Activated T-cell treated with anti-CD3 and anti-CD28 coated beads, Interleukin-2, amount 50 U/mL, for 24 hours (primary cell): ENCODE measurements around the gene MED13L.
"Not testable (repeated sequence)": the region's sequence is repeated elsewhere in the genome, so short reads cannot be mapped to it uniquely, and the experiment has no call there.

Source experiments
- DNase-seq: peaks from one replicate; pipeline ENCODE4 v3.0.0-alpha.2; 2020
- H3K27ac Mint-ChIP-seq: 2 replicates; pipeline ENCODE4 v1.8.0; 2020; ENCODE audit warnings: mild to moderate bottlenecking, mixed read lengths
- H3K27me3 Mint-ChIP-seq: 2 replicates; pipeline ENCODE4 v1.8.0; 2020; ENCODE audit warnings: mixed read lengths
- H3K36me3 Mint-ChIP-seq: 2 replicates; pipeline ENCODE4 v1.8.0; 2020; ENCODE audit warnings: low read depth, mixed read lengths
- H3K4me1 Mint-ChIP-seq: 2 replicates; pipeline ENCODE4 v1.8.0; 2020; ENCODE audit warnings: low read depth, mixed read lengths
- H3K4me3 Mint-ChIP-seq: 2 replicates; pipeline ENCODE4 v1.8.0; 2020; ENCODE audit warnings: mild to moderate bottlenecking, moderate library complexity, mixed read lengths
- H3K9me3 Mint-ChIP-seq: 2 replicates; pipeline ENCODE4 v1.8.0; 2020; ENCODE audit warnings: mixed read lengths

The MED13L gene

GRCh38 chr12:116297224-116297834, 19.8 kb upstream of the MED13L start:
- H3K9me3 Mint-ChIP-seq: no peaks in the 10 kb centered on the region
- no peaks in the 10 kb centered on the region for H3K4me1 Mint-ChIP-seq
- no peak overlapping the region for H3K27ac Mint-ChIP-seq
- no peak for DNase-seq
- H3K4me3 Mint-ChIP-seq: no peak overlapping the region
- H3K27me3 Mint-ChIP-seq: peaks cover 3% of the 10 kb centered on the region
- no peaks in the 10 kb centered on the region for H3K36me3 Mint-ChIP-seq

DNA sequence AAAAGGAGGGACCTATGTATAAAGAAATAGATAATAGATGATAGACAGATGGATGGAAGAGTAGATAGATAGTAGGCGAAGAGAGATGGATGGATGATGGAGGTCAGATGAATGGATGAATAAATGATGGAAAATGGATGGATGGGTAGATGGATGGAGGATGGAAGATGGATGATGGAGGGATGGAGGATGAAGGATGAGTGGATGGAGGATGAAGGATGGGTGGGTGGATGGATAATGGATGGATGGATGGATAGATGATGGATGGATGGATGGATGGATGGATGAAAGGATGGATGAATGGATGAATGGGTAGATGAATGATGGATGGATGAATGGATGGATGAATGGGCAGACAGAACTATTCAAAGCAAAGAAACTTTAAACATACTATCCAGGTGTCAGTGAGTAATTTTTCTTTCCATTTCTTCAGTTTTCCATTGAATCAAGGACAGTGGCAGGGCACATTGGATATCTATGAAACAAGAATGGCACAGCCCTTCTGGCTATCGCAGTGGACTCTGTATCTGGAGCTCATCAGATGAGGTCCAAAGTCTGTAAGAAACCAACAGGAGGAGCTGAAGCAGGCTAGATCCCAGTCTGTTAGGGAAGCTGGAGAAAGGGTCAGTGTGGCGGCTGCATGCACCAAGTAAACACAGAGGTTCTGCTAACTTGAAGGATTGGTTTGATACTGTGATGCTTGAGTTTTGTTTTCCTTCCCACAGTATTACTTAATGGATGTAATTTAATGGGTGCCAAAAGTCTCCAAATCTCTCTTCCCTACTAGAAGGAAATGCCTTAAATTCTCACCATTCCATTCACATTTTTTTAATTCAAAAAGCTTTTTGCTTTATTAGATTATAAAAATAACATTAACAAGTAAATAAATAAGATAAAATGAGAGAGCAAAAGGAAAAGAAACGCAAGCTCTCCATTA, 18.1 kb upstream of the MED13L start:
- H3K36me3 Mint-ChIP-seq: no peaks in the 10 kb centered on the region
- H3K9me3 Mint-ChIP-seq: no peaks in the 10 kb centered on the region
- no peak overlapping the region for H3K4me3 Mint-ChIP-seq
- DNase-seq: no peak
- H3K27me3 Mint-ChIP-seq: peaks cover 3% of the 10 kb centered on the region
- no peak overlapping the region for H3K27ac Mint-ChIP-seq
- H3K4me1 Mint-ChIP-seq: no peaks in the 10 kb centered on the region

- Mint-ChIP-seq H3K4me3 (no peak overlapping the region), H3K9me3 (no peaks in the 10 kb centered on the region), H3K27ac (no peak overlapping the region), H3K27me3 (peaks cover 3% of the 10 kb centered on the region), H3K4me1 (no peaks in the 10 kb centered on the region), H3K36me3 (no peaks in the 10 kb centered on the region)
- no peak for DNase-seq
These were observed 17.1 kb upstream of the MED13L start for GRCh38 chr12:116294454-116295165.

GRCh38 chr12:116293687-116294453, 16.4 kb upstream of the MED13L start:
- Mint-ChIP-seq H3K36me3 (no peaks in the 10 kb centered on the region), H3K27ac (no peak overlapping the region), H3K4me1 (no peaks in the 10 kb centered on the region), H3K27me3 (peaks cover 3% of the 10 kb centered on the region), H3K4me3 (no peak overlapping the region), H3K9me3 (no peaks in the 10 kb centered on the region)
- DNase-seq: no peak

DNA sequence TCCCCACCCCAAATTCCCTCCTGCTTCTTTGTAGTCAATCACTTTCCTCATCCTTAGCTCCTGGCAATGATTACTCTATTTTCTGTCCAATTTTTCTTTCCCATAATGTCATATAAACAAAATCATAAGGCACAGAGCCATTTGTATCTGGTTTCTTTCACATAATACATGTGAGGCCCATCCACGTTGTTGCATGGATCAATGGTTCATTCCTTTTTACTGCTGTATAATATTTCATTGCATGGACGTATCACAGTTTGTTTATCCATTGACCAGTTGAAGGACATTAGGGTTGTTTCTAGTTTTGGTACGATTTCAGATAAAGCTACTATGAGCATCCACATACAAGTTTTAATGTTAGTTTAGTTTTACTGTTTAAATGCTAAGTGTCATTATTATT, 13.7 kb upstream of the MED13L start:
- H3K4me3 Mint-ChIP-seq: no peak overlapping the region
- no peak overlapping the region for H3K27ac Mint-ChIP-seq
- no peaks in the 10 kb centered on the region for H3K4me1 Mint-ChIP-seq
- H3K27me3 Mint-ChIP-seq: peaks cover 3% of the 10 kb centered on the region
- H3K36me3 Mint-ChIP-seq: no peaks in the 10 kb centered on the region
- DNase-seq: no peak
- H3K9me3 Mint-ChIP-seq: no peaks in the 10 kb centered on the region

DNA sequence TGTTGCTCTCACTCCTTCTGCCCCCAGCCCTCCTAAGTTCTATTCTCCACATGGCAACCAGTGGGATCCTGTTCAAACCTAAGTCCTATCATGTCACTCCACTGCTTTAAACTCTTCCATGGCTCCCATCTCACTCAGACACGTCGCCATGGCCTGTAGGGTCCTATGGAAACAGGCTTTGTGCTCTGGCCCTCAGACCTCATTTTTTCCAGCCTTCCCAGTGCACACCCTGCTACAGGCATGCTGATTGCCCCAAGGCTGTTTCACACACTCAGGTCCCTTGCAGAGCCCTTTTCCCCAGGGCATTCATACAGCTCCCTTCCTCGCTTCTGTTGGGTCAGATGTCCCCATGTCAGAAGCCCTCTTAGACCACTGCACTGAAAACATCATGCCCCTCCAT, 11.2 kb upstream of the MED13L start:
- no peak for DNase-seq
- no peak overlapping the region for H3K27ac Mint-ChIP-seq

GRCh38 chr12:116287842-116288301, 10.4 kb upstream of the MED13L start:
- H3K27me3 Mint-ChIP-seq: no peaks in the 10 kb centered on the region
- DNase-seq: no peak
- H3K27ac Mint-ChIP-seq: no peak overlapping the region
- H3K36me3 Mint-ChIP-seq: no peaks in the 10 kb centered on the region
- H3K4me3 Mint-ChIP-seq: no peak overlapping the region
- H3K4me1 Mint-ChIP-seq: peaks cover 2% of the 10 kb centered on the region
- H3K9me3 Mint-ChIP-seq: no peaks in the 10 kb centered on the region

More for the DNA sequence above, 11.2 kb upstream of the MED13L start:
- Mint-ChIP-seq H3K27me3 (no peaks in the 10 kb centered on the region), H3K9me3 (no peaks in the 10 kb centered on the region), H3K36me3 (no peaks in the 10 kb centered on the region), H3K4me3 (no peak overlapping the region), H3K4me1 (no peaks in the 10 kb centered on the region)

GRCh38 chr12:116284396-116284795, 6.9 kb upstream of the MED13L start:
- Mint-ChIP-seq H3K27me3 (no peaks in the 10 kb centered on the region), H3K4me3 (no peak overlapping the region), H3K36me3 (no peaks in the 10 kb centered on the region), H3K9me3 (no peaks in the 10 kb centered on the region), H3K4me1 (peaks cover 10% of the 10 kb centered on the region), H3K27ac (no peak overlapping the region)
- DNase-seq: no peak

DNA sequence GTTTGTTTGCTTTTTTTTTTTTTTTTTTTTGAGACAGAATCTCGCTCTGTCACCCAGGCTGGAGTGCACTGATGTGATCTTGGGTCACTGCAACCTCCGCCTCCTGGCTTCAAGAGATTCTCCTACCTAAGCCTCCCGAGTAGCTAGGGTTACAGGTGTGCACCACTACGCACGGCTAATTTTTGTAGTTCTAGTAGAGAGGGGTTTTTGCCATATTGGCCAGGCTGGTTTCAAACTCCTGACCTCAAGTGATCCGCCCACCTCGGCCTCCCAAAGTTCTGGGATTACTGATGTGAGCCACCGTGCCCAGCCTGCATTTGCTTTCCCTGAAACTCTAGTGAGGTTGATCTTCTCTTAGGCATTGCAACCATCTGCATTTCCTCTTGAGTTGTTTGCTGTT, 6.4 kb upstream of the MED13L start:
- not testable (repeated sequence) for H3K36me3 Mint-ChIP-seq, DNase-seq, H3K27me3 Mint-ChIP-seq, H3K4me3 Mint-ChIP-seq, H3K27ac Mint-ChIP-seq, H3K9me3 Mint-ChIP-seq
- H3K4me1 Mint-ChIP-seq: peaks cover 10% of the 10 kb centered on the region

DNA sequence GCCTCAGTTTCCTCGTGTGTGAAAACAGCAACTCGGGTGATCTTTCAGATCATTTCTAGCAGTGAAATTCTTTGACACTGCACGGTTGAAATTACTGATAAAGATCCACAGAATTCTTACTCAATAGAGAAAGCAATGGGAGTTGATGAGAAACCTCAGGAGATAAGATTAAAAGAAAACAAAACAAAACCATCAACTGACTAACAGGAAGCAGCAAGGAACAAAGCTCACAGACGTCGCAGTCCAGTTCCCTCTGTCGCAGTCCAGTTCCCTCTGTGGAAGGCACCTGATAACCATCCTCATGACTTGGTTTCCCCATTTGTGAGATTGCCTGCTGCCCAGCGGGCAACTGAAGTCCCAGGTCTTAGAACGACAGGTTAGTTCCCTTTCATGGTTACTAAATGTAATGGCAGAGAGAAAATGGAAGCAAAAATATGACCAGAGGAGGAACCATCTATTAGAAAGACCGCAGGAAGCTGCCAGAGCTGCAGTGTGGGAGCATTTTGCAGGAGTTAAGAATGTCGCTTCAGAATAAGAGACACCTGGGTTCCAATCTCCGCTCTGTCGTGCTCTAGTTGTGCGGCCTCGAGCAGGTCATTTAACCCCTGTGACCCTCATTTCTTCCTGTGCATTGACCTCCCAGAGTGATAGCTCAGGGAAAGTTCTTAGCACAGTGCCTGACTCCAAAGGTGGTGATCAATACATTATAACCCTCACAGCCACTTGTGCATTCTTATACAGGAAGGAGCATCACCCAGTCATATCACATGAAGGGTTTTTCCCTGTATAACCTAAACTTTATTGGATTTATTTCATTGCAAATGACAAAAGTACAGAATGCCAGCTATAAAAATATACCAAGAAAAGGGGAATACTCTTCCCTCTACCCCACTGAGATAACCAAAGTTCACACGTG, 5.1 kb upstream of the MED13L start:
- Mint-ChIP-seq H3K27ac (no peak overlapping the region), H3K9me3 (no peaks in the 10 kb centered on the region), H3K4me1 (peaks cover 16% of the 10 kb centered on the region), H3K4me3 (peak overlapping the region; percentile 29), H3K36me3 (no peaks in the 10 kb centered on the region), H3K27me3 (no peaks in the 10 kb centered on the region)
- DNase-seq: no peak

- Mint-ChIP-seq H3K4me3 (no peak overlapping the region), H3K4me1 (peaks cover 16% of the 10 kb centered on the region), H3K9me3 (no peaks in the 10 kb centered on the region), H3K27me3 (no peaks in the 10 kb centered on the region), H3K36me3 (peaks cover 8% of the 10 kb centered on the region), H3K27ac (no peak overlapping the region)
- no peak for DNase-seq
These were observed 3.2 kb upstream of the MED13L start for GRCh38 chr12:116280595-116281290.

- Mint-ChIP-seq H3K27ac (peak overlapping the region; percentile 86), H3K4me1 (peaks cover 36% of the 10 kb centered on the region)
These were observed 1.2 kb upstream of the MED13L start for GRCh38 chr12:116278667-116279066.

GRCh38 chr12:116278279-116278626, 760 bp upstream of the MED13L start:
- Mint-ChIP-seq H3K27ac (peak overlapping the region; percentile 86), H3K4me1 (peaks cover 40% of the 10 kb centered on the region), H3K36me3 (peaks cover 8% of the 10 kb centered on the region), H3K27me3 (no peaks in the 10 kb centered on the region), H3K4me3 (peak overlapping the region; percentile 80), H3K9me3 (no peaks in the 10 kb centered on the region)
- DNase-seq: no peak

More at GRCh38 chr12:116278667-116279066, 1.2 kb upstream of the MED13L start:
- Mint-ChIP-seq H3K4me3 (peak overlapping the region; percentile 80), H3K36me3 (peaks cover 8% of the 10 kb centered on the region), H3K27me3 (no peaks in the 10 kb centered on the region), H3K9me3 (no peaks in the 10 kb centered on the region)
- DNase-seq: no peak
